NCI-H146 treated with DMSO at 0.1 percent for 48 hours (cell line): ENCODE results near the gene SLC30A1.

Experiments used
- DNase-seq: peaks from one replicate; lab custom pipeline; 2025; ENCODE audit not compliant: unreplicated experiment; lab: John Stamatoyannopoulos, UW

The SLC30A1 gene

DNA sequence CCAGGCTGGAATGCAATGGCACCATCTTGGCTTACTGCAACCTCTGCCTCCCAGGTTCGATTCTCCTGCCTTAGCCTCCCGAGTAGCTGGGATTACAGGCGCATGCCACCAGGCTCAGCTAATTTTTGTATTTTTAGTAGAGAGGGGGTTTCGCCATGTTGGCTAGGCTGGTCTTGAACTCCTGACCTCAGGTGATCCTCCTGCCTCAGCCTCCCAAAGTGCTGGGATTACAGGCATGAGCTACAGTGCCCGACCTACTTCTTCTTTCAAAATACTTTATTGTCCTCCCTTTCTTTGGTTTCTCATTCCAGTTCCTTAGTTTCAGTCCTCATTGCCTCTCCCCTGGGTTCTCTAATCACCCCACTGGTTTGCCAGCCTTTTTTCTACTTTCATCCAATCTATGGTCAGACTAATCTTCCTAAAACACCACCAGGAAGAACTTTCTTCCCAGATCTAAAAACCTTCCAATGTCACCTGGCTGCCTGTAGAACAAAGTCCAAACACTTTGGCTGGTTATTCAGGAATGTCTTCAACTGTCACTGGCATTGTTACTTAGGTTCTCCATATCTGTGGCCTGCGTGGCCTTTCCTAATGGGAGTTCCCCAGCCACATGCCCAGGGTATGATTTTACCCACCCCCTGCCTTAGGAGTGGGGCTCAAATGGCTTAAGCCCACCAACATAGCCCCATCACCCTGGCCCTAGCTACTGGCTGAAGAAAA is 29.0 kb upstream of the SLC30A1 start:
- no peak for DNase-seq

GRCh38 chr1:211606914-211607753 is 28.2 kb upstream of the SLC30A1 start:
- DNase-seq, result no peak

- no peak for DNase-seq
These were observed 27.5 kb upstream of the SLC30A1 start for GRCh38 chr1:211606332-211606913.

DNA sequence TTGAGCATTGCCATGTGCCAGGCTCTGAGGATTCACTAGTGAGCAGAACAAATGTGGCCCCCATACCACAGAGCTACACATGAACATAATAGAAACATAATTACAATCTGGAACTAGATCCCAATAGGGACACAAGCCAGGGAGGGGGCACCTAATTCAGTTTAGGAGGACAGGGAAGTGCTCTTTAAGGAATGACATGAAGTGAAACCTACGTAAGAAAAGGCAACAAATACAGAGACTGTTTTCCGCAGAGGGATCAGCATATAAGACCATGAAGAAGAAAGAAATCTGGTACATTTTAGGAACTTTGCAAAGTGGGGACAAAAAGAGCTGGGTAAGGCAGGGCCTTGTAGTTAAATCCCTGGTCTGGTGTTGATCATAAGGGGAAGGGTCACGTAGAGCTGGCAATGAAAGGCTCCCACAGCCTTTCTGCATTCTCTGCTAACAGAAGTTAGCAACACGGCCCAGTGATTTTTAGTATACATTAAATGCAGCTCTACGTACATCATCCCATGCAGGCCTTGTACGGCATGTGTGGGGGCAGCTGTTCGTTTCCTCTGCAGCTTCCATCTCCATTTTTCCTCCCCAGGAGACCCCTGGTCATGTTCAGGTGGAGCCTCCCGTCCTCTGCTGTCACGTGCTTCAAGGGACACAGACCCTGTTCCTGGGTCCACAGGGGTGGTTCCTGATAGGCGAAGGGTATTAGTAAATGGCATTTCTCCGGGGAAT is 26.8 kb upstream of the SLC30A1 start:
- DNase-seq, result no peak

DNA sequence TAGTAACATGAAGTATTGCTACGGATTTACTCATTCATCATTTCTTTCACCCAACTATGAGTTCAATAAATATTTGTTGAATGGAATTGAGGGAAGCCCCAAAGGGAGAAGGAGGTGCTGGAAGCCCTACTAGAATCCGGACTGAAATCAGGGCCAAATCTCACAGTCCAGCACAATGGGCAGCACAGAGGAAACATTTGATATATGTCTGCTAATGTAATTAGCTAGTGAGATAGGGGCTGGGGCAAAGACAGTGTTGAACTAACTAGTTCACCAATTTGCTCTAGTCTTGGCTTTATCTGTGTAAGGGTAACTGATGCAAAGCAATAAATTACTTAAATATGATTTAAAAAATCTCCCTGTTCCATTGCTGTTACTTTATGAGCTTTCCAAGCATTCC is 26.1 kb upstream of the SLC30A1 start:
- no peak for DNase-seq

- no peak for DNase-seq
These were observed 25.6 kb upstream of the SLC30A1 start for GRCh38 chr1:211604548-211604947.

GRCh38 chr1:211603713-211604112 is 24.8 kb upstream of the SLC30A1 start:
- no peak for DNase-seq

DNA sequence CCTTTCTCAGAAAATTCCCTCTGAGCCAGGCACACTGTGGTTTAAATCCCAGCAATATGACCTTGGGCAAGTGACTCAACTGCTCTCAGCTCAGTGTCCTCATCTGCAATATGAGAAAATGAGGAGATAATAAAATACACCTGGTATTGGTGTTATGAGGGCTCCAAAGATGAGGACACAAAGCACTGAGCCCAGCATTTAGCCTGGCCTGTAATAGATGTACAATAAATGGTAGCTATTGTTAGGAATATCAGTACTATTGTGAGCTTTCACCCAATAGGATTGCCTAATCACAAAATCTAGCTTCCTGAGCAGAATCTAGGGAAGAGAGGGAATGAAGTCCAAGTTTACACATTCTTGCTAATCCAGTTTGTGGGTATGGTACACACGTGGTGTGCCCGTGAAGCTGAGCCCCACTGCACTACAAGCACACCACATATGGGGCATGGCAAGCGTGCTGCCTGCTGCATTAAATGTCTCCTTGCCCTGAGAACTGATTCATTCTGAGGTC is 24.3 kb upstream of the SLC30A1 start:
- no peak for DNase-seq

DNA sequence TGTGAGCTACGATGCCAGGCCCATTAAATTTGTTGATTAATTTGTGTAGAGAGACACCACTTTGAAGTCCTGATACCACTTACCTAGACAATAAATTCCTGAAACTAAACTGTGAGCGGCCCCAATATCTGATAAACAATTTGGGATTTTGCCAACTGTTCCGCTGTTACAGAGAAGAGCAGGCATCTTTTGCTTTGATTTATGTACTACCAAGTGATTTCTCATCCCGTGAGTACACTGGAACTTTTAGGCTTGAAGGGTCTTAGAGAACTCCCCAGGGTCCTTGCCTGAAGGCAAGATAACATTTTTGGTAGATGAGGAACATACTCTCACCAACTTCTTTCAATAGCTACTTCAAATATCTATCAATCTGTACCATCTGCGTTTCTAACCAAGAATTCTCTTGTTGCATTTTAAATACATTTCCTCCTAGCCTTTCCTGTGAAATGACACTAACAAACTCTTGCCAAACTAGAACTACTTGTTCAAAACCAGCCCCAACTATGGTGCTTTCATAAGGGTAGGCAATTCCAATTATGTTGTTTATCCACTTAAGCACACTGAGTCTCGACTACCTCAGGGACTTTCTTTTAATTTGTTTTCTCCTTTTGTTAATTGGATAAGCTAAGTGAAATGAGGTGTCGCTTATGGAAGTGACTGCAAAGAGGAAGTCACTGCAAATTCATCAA is 23.2 kb upstream of the SLC30A1 start:
- no peak for DNase-seq

DNA sequence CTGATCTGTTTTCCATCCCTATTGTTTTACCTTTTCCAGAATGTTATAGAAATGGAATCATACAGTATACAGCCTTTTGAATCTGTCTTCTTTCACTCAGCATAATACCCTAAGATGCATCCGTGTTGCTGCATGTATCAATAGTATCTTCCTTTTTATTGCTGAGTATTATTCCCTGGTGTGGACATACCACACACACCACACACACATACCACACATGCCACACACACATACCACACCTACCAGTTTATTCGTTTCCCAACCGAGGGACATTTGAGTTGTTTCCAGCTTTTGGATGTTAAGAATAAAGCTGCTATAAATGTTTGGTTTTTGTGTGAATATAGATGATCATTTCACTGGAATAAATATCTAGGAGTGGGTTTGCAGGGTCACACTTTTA is 22.2 kb upstream of the SLC30A1 start:
- no peak for DNase-seq

GRCh38 chr1:211599250-211599649 is 20.3 kb upstream of the SLC30A1 start:
- no peak for DNase-seq

- DNase-seq, result no peak
These were observed 19.6 kb upstream of the SLC30A1 start for GRCh38 chr1:211598514-211598913.

DNA sequence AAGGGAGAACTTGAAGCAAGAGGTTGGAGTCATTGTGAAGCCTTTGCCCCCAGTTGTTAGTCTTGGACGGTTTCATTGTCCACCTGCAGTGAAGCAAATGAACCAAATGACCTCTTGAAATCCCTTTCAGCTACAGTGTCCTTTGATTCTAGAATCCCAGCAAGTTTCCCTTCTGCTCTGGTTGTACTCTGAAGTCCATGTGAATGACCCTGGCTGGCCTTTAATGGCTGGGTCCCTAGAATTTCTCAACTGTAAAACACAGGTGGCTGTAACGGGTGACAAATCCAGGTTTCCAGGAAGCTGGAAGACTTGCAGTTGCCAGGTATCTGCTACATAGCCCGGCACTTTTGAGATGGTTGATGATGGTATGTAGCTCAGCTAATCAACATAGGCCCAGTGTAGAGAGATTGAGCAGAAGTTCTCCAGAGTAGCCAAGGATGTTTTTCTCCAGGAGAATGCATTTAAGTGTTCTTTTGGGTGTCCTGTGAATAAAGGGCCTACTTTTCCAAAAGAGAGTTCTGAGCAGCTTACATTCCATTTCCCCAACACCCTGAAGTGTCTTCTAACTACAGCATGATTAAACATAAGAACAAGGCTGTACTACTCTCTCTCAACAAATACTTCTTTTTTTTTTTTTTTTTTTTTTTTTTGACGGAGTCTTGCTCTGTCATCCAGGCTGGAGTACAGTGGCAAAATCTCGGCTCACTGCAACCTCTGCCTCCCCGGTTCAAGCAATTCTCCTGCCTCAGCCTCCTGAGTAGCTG is 17.6 kb upstream of the SLC30A1 start:
- DNase-seq, result no peak

GRCh38 chr1:211595419-211595818 is 16.5 kb upstream of the SLC30A1 start:
- no peak for DNase-seq

DNA sequence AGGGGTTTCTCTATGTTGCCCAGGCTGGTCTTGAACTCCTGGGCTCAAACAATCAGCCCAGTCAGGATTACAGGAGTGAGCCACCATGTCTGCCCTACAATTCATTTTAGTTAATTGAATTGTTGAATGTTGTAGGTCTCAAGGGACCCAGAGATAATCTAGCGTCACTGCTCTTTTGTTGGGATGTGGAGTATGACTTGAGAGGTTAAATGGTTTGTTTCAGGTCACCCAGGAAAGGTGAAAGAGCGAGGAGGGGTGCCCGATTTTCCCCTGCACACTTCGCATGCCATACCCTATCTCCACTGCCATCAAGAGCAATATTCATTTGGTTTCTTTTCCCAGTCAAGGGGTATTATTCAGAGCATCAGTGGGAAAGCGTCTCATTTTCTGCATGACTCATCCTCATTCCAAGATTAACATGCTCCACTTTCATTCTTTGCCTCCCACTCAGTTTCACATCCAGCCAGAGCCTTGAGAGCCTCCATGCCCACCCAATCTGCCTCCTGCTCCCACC is 13.1 kb upstream of the SLC30A1 start:
- DNase-seq, result no peak

- DNase-seq, result no peak
These were observed 11.1 kb upstream of the SLC30A1 start for GRCh38 chr1:211589782-211590721.

- no peak for DNase-seq
These were observed 9.8 kb upstream of the SLC30A1 start for GRCh38 chr1:211588711-211589110.

- no peak for DNase-seq
These were observed 8.2 kb upstream of the SLC30A1 start for GRCh38 chr1:211587123-211587522.

GRCh38 chr1:211586538-211586937 is 7.6 kb upstream of the SLC30A1 start:
- no peak for DNase-seq
